ENCODE measurements around the gene PPCS.

PPCS gene

DNA sequence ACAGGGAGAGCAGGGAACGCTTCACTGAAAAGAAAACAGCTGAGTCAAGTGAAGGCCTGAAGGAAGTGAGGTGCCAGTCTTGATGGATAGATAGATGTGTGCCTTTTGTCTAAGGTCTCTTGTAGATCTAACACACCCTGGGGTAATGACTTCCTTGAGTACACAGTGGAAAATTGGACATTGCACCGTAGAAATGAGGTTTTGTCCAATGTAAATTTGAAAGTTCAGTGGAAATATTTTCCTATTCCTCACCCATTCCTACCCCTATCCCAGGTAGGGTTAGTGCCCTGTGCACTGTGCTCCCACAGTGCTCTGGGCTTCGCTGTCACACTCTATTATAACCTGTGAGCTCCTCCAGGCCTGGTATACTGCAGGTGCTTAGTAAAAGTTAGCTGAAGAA is 24.8 kb upstream of the PPCS start:
- no peaks in the 10 kb centered on the region for H3K9me3 ChIP-seq (ENCODE audit: insufficient read depth, low read length)
- H3K27me3 ChIP-seq (ENCODE audit: insufficient read depth, insufficient read length): no peaks in the 10 kb centered on the region
- DNase-seq (ENCODE audit: low read depth, low spot score): no peak
- peaks cover 6% of the 10 kb centered on the region for H3K4me1 ChIP-seq (ENCODE audit: insufficient read depth, insufficient read length)
- TF ChIP-seq ZNF274 (IDR thresholded peaks at IDR 0.05; ENCODE audit: low read depth, low read length): no peak
- TF ChIP-seq SUZ12 (IDR thresholded peaks at IDR 0.05; ENCODE audit: extremely low read depth, insufficient read depth, insufficient read length): no peak
- no peak for TF ChIP-seq YY1 (IDR thresholded peaks at IDR 0.05; ENCODE audit: insufficient read depth, insufficient read length)
- H3K36me3 ChIP-seq (ENCODE audit: insufficient read depth, insufficient read length, low read length): no peaks in the 10 kb centered on the region
- no peak overlapping the region for H3K9ac ChIP-seq (ENCODE audit: insufficient read length, low read depth)
- H3K4me3 ChIP-seq (ENCODE audit: insufficient read length, low read depth): no peak overlapping the region

- Histone ChIP-seq H3K27me3 (ENCODE audit: insufficient read depth, insufficient read length) (no peaks in the 10 kb centered on the region), H3K9me3 (ENCODE audit: insufficient read depth, low read length) (no peaks in the 10 kb centered on the region), H3K4me1 (ENCODE audit: insufficient read depth, insufficient read length) (peaks cover 6% of the 10 kb centered on the region), H3K4me3 (ENCODE audit: insufficient read length, low read depth) (no peak overlapping the region), H3K36me3 (ENCODE audit: insufficient read depth, insufficient read length, low read length) (no peaks in the 10 kb centered on the region), H3K9ac (ENCODE audit: insufficient read length, low read depth) (no peak overlapping the region)
- DNase-seq (ENCODE audit: low read depth, low spot score): no peak
- TF ChIP-seq YY1 (IDR thresholded peaks at IDR 0.05; ENCODE audit: insufficient read depth, insufficient read length) (no peak), SUZ12 (IDR thresholded peaks at IDR 0.05; ENCODE audit: extremely low read depth, insufficient read depth, insufficient read length) (no peak), ZNF274 (IDR thresholded peaks at IDR 0.05; ENCODE audit: low read depth, low read length) (no peak)
These were observed 23.6 kb upstream of the PPCS start for GRCh38 chr1:42432714-42433113.

DNA sequence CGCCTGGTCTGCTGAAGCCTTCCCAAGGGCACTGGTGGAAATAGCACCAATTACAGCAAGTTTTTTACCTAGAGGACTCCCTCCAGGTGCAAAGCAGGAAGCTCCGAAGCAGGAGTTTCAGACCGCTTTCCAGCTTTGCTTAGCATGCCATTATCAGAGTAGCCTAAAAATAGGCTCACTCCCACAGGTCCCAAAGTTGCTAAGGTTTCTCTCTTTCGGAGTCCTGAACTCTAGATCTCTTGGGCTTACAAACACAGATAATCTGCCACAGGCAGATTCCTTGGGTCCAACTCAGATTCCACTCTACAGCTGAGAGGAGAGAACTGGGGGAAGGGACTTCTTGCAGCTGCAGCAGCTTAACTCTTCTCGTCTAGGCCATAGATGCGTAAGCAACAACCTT is 23.0 kb upstream of the PPCS start:
- Histone ChIP-seq H3K27me3 (ENCODE audit: insufficient read depth, insufficient read length) (no peaks in the 10 kb centered on the region), H3K9ac (ENCODE audit: insufficient read length, low read depth) (no peak overlapping the region), H3K36me3 (ENCODE audit: insufficient read depth, insufficient read length, low read length) (no peaks in the 10 kb centered on the region), H3K4me1 (ENCODE audit: insufficient read depth, insufficient read length) (peaks cover 6% of the 10 kb centered on the region), H3K4me3 (ENCODE audit: insufficient read length, low read depth) (no peak overlapping the region), H3K9me3 (ENCODE audit: insufficient read depth, low read length) (no peaks in the 10 kb centered on the region)
- no peak for DNase-seq (ENCODE audit: low read depth, low spot score)
- no peak for TF ChIP-seq SUZ12 (IDR thresholded peaks at IDR 0.05; ENCODE audit: extremely low read depth, insufficient read depth, insufficient read length)
- no peak for TF ChIP-seq ZNF274 (IDR thresholded peaks at IDR 0.05; ENCODE audit: low read depth, low read length)
- no peak for TF ChIP-seq YY1 (IDR thresholded peaks at IDR 0.05; ENCODE audit: insufficient read depth, insufficient read length)

GRCh38 chr1:42434340-42434739 is 22.0 kb upstream of the PPCS start:
- Histone ChIP-seq H3K27me3 (ENCODE audit: insufficient read depth, insufficient read length) (no peaks in the 10 kb centered on the region), H3K9ac (ENCODE audit: insufficient read length, low read depth) (no peak overlapping the region), H3K4me3 (ENCODE audit: insufficient read length, low read depth) (no peak overlapping the region), H3K36me3 (ENCODE audit: insufficient read depth, insufficient read length, low read length) (no peaks in the 10 kb centered on the region), H3K4me1 (ENCODE audit: insufficient read depth, insufficient read length) (peaks cover 6% of the 10 kb centered on the region), H3K9me3 (ENCODE audit: insufficient read depth, low read length) (no peaks in the 10 kb centered on the region)
- no peak for DNase-seq (ENCODE audit: low read depth, low spot score)
- TF ChIP-seq YY1 (IDR thresholded peaks at IDR 0.05; ENCODE audit: insufficient read depth, insufficient read length) (no peak), SUZ12 (IDR thresholded peaks at IDR 0.05; ENCODE audit: extremely low read depth, insufficient read depth, insufficient read length) (no peak), ZNF274 (IDR thresholded peaks at IDR 0.05; ENCODE audit: low read depth, low read length) (no peak)

DNA sequence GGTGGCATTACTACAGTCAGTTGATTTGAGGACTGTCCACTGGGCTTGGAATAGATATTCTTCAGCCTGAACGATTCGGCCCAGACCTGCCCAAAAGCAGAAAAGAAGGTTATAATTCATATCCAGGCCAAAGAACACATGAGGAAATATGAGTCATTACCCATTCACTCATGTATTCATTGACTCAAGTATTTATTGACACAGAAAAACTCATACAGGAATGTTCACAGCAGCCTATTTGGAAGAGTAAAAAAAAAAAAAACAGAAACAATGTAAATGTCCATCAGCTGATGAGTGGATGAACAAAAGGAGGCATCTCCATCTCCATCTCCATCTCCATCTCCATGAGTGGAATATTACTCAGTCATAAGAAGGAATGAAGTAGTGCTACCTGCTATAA is 16.4 kb upstream of the PPCS start:
- H3K4me1 ChIP-seq (ENCODE audit: insufficient read depth, insufficient read length): no peaks in the 10 kb centered on the region
- no peak for DNase-seq (ENCODE audit: low read depth, low spot score)
- TF ChIP-seq SUZ12 (IDR thresholded peaks at IDR 0.05; ENCODE audit: extremely low read depth, insufficient read depth, insufficient read length) (no peak), ZNF274 (IDR thresholded peaks at IDR 0.05; ENCODE audit: low read depth, low read length) (no peak), YY1 (IDR thresholded peaks at IDR 0.05; ENCODE audit: insufficient read depth, insufficient read length) (no peak)
- no peaks in the 10 kb centered on the region for H3K27me3 ChIP-seq (ENCODE audit: insufficient read depth, insufficient read length)
- H3K4me3 ChIP-seq (ENCODE audit: insufficient read length, low read depth): no peak overlapping the region
- no peaks in the 10 kb centered on the region for H3K36me3 ChIP-seq (ENCODE audit: insufficient read depth, insufficient read length, low read length)
- H3K9ac ChIP-seq (ENCODE audit: insufficient read length, low read depth): no peak overlapping the region
- H3K9me3 ChIP-seq (ENCODE audit: insufficient read depth, low read length): no peaks in the 10 kb centered on the region

- Histone ChIP-seq H3K36me3 (ENCODE audit: insufficient read depth, insufficient read length, low read length) (no peaks in the 10 kb centered on the region), H3K4me3 (ENCODE audit: insufficient read length, low read depth) (no peak overlapping the region), H3K9me3 (ENCODE audit: insufficient read depth, low read length) (no peaks in the 10 kb centered on the region), H3K27me3 (ENCODE audit: insufficient read depth, insufficient read length) (no peaks in the 10 kb centered on the region), H3K4me1 (ENCODE audit: insufficient read depth, insufficient read length) (no peaks in the 10 kb centered on the region), H3K9ac (ENCODE audit: insufficient read length, low read depth) (no peak overlapping the region)
- no peak for DNase-seq (ENCODE audit: low read depth, low spot score)
- TF ChIP-seq YY1 (IDR thresholded peaks at IDR 0.05; ENCODE audit: insufficient read depth, insufficient read length) (no peak), ZNF274 (IDR thresholded peaks at IDR 0.05; ENCODE audit: low read depth, low read length) (no peak), SUZ12 (IDR thresholded peaks at IDR 0.05; ENCODE audit: extremely low read depth, insufficient read depth, insufficient read length) (no peak)
These were observed 13.7 kb upstream of the PPCS start for GRCh38 chr1:42442662-42443061.

GRCh38 chr1:42449256-42449655 is 7.1 kb upstream of the PPCS start:
- Histone ChIP-seq H3K4me1 (ENCODE audit: insufficient read depth, insufficient read length) (no peaks in the 10 kb centered on the region), H3K9ac (ENCODE audit: insufficient read length, low read depth) (no peak overlapping the region), H3K27me3 (ENCODE audit: insufficient read depth, insufficient read length) (no peaks in the 10 kb centered on the region), H3K4me3 (ENCODE audit: insufficient read length, low read depth) (no peak overlapping the region), H3K9me3 (ENCODE audit: insufficient read depth, low read length) (peaks cover 3% of the 10 kb centered on the region; the same call in 1 of the 2 replicates), H3K36me3 (ENCODE audit: insufficient read depth, insufficient read length, low read length) (no peaks in the 10 kb centered on the region)
- TF ChIP-seq SUZ12 (IDR thresholded peaks at IDR 0.05; ENCODE audit: extremely low read depth, insufficient read depth, insufficient read length) (no peak), YY1 (IDR thresholded peaks at IDR 0.05; ENCODE audit: insufficient read depth, insufficient read length) (no peak), ZNF274 (IDR thresholded peaks at IDR 0.05; ENCODE audit: low read depth, low read length) (no peak)
- no peak for DNase-seq (ENCODE audit: low read depth, low spot score)

Data from NT2/D1 (cell line).